H7 (cell line): ENCODE data around the gene CBARP. TPM values are rescaled to one million over a fixed set of nuclear protein-coding genes. Genes with fewer than 3 reads are reported as not detected.

ENCODE experiments used
- DNase-seq: peaks from one replicate; pipeline ENCODE4 v3.0.0; 2012
- H3K27me3 ChIP-seq: 2 replicates; pipeline ENCODE4 v1.6.0; 2011; ENCODE audit warnings: mild to moderate bottlenecking, low read length; ENCODE audit not compliant: control insufficient read depth, insufficient read depth
- H3K36me3 ChIP-seq: replicated peaks from 2 replicates; pipeline ENCODE4 v1.5.1; 2011; ENCODE audit warnings: low read length; ENCODE audit not compliant: control insufficient read depth, insufficient read depth
- H3K4me3 ChIP-seq: 2 replicates; pipeline ENCODE4 v1.5.1; 2011; ENCODE audit warnings: low read depth, mild to moderate bottlenecking, control low read depth, low read length, moderate library complexity; ENCODE audit not compliant: insufficient read depth
- total RNA-seq: library from RNA; depleted of rRNA; stranded (reverse); fragments of >200 nt; shearing (Covaris generic); gene quantifications from 2 replicates; pipeline ENCODE4 v1.2.3, GENCODE V29; 2014

CBARP gene
- total RNA-seq, 1 experiment from 2014 or later = 6.7 TPM

DNA sequence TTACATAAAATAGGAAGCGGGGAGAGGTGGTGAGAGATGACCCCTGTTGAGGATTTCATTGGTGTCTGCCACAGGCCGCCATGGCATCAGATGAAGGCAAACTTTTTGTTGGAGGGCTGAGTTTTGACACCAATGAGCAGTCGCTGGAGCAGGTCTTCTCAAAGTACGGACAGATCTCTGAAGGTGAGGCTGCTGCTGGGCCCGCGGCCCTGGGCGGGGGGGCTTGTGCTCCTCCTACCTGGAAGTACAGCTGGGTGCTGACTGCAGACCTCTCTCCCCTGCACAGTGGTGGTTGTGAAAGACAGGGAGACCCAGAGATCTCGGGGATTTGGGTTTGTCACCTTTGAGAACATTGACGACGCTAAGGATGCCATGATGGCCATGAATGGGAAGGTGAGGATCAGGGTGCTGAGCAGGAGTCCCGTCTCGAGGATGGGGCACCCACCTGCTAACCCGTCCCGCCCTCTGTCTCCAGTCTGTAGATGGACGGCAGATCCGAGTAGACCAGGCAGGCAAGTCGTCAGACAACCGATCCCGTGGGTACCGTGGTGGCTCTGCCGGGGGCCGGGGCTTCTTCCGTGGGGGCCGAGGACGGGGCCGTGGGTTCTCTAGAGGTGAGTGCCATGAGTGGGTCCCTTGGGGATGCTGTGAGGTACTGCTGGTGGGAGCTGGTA, 33.2 kb upstream of the CBARP start:
- H3K4me3 ChIP-seq = no peak overlapping the region

DNA sequence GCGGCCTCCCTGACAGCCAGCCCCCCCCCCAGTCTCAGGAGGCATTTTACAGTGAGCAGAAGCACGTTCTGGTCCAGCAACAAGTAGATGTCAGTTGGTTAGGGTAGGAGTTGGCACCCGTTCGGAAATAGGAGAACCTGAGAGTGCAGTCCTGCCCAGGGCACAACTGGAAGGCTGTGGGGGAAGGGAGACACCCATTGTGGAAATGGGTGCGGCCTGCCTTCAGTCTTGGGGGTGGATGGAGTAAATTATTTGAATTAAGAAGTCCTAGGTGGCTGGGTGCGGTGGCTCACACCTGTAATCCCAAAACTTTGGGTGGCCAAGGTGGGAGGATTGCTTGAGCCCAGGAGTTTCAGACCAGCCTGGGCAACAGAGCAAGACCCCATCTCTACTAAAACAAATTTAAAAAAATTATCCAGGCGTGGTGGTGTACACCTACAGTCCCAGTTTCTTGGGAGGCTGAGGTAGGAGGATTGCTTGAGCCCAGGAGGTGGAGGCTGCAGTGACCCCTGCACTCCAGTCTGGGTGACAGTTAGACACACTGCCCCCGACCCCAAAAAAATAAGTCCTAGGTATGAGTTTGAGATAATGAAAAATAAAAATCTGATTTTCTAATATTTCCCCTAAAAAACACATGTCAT, 32.5 kb upstream of the CBARP start:
- Histone ChIP-seq H3K36me3 (peaks cover 32% of the 10 kb centered on the region), H3K4me3 (peak overlapping the region; percentile 85), H3K27me3 (peaks cover 3% of the 10 kb centered on the region)
- no peak for DNase-seq

More for the DNA sequence above, 33.2 kb upstream of the CBARP start:
- Histone ChIP-seq H3K36me3 (peaks cover 32% of the 10 kb centered on the region), H3K27me3 (peaks cover 3% of the 10 kb centered on the region)
- no peak for DNase-seq

DNA sequence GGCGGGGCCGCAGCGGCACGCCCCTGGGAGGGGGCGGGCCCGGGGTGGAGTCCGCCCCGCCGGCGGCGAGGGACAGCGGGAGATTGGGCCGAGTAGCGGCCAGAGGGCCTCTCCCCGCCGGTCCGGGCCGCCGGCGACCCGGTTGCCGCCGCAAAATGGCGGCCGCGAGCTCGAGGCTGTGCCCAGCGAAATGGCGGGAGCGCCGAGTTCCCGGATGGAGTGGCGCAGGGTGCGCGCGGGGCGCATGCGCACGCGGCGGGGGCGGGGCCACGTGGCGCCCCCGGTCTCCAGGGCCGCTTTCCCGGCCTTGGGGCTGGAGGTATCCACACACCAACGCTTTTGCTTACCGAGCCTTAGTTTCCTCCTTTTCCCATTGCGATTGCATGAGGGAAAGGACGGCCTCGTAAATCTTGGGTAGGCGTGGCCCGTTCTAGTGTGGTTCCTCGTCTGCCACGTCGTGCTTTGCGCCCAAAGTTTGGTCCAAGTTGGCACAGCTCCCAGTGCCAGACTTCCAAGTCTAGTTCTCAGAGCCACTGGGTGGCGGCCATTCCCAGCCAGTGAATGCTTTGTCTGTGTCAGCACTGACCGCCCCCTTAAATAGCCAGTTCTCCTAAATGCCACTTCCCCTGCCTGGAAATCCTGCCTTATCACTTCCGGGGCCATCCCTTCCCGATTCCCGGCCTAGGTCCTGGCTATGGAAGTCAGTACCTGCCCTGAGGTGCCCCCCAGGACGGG, 31.8 kb upstream of the CBARP start:
- Histone ChIP-seq H3K27me3 (peaks cover 3% of the 10 kb centered on the region), H3K36me3 (peaks cover 32% of the 10 kb centered on the region), H3K4me3 (peak overlapping the region; percentile 85)
- DNase-seq = peak; percentile 98

DNA sequence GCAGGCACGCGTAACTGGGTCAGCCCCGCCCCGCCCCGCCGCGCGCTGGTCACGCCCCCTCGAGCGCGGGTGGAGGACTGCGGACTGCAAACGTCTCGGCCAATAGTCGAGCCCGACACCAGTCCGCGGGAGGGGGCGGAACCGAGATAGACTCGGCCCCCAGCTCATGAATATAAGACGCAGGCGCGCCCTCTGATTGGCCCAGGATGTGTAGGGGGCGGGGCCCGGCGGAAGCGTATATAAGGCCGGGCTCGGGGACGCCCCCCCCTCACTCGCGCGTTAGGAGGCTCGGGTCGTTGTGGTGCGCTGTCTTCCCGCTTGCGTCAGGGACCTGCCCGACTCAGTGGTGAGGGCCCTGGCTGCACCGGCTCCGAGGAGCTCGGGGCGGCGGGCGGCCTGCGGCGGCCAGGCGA, 31.3 kb upstream of the CBARP start, which contains the start of gene CIRBP:
CIRBP (plus strand) TSS at position 268 of the 413 bp plus-strand sequence. CDS start 1,602 bp downstream, outside the sequence.
- Histone ChIP-seq H3K27me3 (peaks cover 3% of the 10 kb centered on the region), H3K36me3 (peaks cover 31% of the 10 kb centered on the region), H3K4me3 (peak within 1 kb of the TSS; percentile 85)
- DNase-seq = peak; percentile 100

DNA sequence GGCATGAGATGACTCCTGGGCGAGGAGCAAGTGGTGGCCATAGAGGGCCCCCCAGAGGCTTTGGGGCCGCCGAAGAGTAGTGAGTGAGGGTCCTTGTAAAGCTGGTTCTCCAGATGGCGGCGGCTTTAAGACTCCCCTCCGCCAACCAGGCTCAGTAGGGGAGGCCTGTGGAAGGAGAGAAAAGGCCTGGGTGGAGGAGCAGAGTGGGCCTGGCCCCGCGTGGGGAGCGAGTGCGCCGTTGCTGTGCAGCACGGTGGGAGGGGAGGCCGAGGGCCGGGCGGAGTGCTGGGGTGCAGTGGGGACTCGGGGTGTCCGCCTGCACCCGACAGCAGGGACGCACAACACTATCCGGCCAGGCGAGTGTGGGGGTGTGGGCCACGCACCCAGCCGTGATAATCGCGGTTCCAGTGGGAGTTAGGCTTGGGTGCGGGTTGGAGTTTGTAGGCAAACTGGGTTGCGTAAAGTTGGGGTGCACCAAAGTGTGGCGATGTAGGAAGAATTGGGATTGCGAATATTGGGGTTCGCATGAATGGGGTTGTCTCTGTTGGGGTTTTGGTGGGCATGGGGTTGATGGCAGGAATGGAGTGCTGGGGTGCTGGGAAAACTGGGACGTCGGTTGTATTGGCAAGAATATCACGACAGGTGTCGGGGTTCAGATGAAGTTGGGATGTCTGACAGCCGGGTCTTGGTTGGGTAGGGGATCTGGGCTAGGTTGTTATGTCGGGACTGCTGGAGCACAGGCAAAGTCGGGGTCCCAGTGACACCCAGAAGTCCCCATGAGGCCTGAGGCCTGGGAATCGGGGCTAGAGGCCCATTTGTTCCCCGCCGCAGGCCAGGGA, 30.6 kb upstream of the CBARP start:
- DNase-seq = peak; percentile 69
- peak overlapping the region; percentile 17; the same call in 1 of the 2 replicates for H3K4me3 ChIP-seq
- peaks cover 26% of the 10 kb centered on the region for H3K36me3 ChIP-seq
- H3K27me3 ChIP-seq = peaks cover 3% of the 10 kb centered on the region

DNA sequence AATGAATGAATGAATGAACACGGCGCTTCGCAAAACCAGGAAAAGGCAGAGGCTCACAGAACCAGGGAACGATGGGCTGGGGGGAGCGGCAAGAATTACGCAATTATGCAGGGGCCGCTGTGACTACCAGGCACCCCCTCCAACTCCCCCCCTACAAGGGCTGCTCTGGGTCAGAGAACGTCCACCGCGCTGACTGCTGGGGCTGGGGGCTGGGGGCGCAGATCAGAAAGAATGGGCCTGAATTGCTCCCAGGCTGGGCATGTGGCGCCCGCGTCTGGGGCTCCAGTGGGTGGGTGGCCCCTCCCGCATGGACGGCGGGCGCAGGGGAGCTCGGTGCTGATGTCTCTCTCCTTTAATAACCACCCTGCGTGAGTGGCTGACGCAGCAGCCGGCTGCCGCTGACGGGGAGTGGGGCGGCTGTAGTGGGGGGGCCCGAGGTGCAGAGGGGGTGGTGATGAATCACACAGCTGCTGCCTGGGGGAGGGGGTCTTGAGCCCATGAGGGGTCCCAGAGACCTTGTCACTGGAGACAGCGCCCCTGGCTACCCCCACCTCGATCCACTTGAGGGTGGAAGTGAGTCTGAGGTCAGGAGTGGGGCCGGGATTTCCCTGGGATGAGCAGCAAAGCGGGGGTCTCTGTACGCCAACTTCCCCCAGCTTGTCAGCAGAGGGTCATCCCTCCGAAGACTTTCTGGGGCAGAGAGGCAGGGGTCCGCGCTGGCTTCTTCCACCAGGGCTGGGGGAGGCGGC, 29.8 kb upstream of the CBARP start:
- Histone ChIP-seq H3K27me3 (peaks cover 3% of the 10 kb centered on the region), H3K36me3 (peaks cover 19% of the 10 kb centered on the region), H3K4me3 (peak overlapping the region; percentile 65)
- peak; percentile 71 for DNase-seq

DNA sequence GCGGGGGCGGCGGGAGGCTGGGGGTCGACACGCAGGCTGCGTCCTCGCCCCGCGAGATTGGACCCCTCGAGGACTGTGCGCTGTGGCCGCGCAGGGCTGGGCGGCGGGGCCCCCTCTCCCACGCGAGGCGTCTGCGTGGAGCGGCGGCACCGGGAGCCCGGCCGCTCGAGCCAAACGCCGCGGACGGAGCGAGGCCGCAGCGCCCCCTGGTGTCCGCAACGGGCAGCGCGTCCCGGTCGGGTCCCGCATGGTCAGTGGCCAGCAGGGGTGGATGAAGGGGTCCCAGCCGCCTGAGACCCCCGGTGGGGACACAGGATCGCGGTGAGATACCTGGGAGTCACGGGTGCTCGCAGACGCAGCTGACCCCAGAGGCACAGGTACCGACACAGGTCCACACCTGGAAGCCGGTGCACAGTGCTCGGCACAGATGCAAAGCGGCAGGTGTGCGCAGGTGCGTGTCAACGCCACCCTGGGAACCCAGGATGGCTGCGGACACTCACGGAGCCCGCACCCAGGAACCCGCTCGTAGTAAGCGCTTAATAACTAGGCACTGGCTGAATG, 29.2 kb upstream of the CBARP start:
- Histone ChIP-seq H3K36me3 (peaks cover 15% of the 10 kb centered on the region), H3K27me3 (peaks cover 3% of the 10 kb centered on the region), H3K4me3 (peak overlapping the region; percentile 65)
- DNase-seq = peak; percentile 95

DNA sequence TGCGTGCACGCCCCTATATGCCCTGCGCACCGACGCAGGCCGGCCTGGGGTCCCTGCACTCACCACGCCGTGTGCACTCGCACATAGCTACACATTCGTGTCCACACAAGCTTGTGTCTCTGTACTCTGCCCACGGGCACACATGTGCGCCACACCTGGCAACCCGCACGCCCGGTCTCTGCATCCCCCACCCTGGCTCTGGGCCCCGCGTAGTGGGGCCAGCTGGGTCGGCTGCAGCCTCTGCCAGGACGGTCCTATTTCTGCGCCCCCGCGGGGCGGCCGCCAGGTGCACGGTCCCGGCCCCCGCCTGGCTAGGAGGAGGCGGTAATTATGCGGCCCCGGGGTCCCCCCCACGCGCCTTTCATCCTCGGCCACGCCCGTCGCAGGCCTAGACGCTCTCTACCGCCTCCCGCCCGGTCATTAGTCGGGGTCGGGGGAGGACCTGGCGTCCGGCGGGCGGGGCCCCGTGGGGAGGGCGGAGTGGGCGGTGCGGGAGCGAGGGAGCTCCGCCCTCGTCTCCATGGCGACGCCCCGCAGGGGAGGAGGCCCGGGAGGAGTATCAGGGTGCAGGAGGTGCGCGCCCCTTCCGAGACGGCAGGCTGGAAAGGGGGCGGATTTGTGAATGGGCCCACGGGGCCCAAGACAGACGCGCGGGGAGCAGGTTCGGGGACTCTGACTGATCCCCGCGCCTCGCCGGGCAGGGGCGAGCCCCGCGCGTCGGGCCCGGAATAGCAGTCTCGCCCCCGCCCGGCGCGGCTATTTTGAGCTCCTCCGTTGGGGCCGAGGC, 28.5 kb upstream of the CBARP start:
- Histone ChIP-seq H3K27me3 (peaks cover 3% of the 10 kb centered on the region), H3K4me3 (peak overlapping the region; percentile 65), H3K36me3 (peaks cover 9% of the 10 kb centered on the region)
- peak; percentile 99 for DNase-seq

DNA sequence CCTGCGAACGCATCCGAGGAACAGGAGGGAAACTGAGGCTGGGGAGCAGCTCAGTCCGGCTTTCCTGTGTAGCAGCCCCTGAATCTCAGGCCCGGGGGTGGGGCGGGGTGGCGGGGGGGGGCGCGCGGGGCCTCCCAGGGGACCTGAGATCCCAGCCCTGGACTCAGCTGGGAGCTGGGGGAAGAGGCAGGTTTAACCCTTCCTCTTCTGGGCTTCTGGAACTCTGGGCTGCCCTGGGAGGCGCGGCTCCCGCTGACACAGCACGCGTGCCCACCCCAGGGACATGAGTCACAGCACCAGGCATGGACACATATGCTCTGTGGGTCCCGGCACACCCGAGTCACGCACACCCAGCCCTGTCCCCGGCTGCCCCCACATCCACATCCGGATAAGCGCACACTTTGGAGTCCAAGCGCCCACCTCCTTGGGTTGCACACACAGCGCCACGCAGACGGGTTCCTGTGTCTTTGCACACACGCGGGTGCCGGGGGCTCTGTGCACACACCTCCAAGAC, 27.9 kb upstream of the CBARP start:
- H3K27me3 ChIP-seq = peaks cover 3% of the 10 kb centered on the region
- H3K4me3 ChIP-seq = peak overlapping the region; percentile 65
- no peak for DNase-seq
- H3K36me3 ChIP-seq = peaks cover 3% of the 10 kb centered on the region

DNA sequence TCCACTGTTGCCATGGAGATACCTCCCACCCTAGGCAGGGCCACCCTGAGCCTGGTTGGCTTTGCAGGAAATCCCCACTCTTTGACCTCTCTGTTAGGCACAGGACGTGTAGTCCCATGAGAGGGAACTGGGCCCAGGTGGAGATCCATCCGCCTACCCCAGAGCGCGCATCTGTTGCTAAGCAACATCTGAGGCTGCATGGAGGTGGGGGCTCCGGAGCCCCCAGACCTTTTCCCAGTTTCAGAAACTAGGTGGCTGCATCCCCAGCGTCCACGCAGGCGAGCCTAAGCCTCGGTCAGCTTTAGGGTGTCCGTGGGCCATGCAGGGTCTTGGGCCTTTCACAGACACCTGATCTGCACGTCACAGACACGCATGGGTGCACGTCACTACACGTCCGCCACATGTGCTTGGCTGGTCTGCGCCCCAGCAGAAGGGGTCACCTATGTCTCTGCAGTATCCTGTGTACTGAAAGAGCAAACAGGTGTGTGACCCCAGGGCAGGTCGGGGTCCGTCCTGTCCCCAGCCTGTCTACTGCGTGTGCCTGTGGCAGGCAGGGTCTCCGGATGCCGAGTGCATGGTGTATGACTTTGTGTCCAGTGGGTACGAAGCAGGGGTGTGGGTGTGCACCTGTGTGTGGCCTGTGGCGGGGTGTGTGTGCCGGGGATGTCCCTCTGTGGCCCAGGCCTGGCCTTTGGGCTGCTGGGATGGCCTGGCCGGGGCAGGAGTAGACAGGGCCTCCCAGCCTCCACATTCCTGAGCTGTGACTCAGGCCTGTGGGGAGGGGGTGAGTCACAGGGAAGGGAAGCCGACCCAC, 27.2 kb upstream of the CBARP start:
- Histone ChIP-seq H3K27me3 (peaks cover 3% of the 10 kb centered on the region), H3K4me3 (no peak overlapping the region; the same call in 1 of the 2 replicates), H3K36me3 (peaks cover 1% of the 10 kb centered on the region)
- peak; percentile 95 for DNase-seq

DNA sequence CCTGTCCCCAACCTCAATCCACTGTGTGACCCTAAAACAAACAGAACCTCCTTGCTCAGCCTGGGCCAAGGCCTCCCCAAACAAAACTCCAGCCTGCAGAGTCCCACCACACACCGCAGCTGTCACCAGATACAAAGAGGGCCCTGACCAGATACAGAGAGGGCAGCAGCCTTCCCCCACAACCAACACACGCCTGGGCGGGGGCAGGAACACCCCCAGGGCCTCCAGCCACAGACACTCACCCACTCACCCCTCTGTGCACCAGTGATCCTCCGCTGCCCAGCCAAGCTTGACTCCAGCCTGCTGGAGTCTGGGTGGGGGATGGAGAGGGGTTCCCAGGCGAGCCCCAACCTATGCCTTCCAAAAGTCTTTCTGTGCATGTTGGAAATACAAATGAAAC, 25.4 kb upstream of the CBARP start:
- peaks cover 3% of the 10 kb centered on the region for H3K27me3 ChIP-seq
- peaks cover 1% of the 10 kb centered on the region for H3K36me3 ChIP-seq
- DNase-seq = no peak
- H3K4me3 ChIP-seq = no peak overlapping the region

DNA sequence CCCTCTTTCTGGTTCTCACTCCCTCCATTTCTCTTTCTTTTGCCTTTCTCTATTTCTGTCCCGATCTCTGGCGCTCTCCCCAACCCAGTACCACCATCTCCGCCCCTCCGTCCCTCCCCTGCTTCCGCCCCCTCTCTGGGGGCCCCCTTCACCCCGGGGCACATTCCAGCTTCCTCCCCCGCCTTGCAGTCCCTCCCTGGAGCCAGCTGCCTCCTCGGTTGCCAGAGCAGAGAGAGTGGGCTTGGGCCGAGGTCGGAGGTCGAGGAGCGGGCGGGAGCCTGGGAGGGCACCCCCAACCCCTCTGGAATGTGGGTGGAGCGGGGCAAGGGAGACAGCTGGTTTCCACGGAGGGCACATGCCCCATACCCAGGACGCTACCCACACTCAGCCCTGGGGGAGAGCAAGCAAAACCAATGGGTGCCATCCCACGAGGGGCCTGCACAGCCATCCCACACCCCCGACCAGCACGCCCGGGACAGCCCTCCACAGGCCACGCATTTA, 24.9 kb upstream of the CBARP start:
- peak overlapping the region; percentile 78 for H3K4me3 ChIP-seq
- peak; percentile 90 for DNase-seq

More for the DNA sequence above, 24.9 kb upstream of the CBARP start:
- Histone ChIP-seq H3K36me3 (peaks cover 2% of the 10 kb centered on the region), H3K27me3 (peaks cover 3% of the 10 kb centered on the region)
